PC-3 (cell line): ENCODE data around the gene C11orf91. TPM values are rescaled to one million over a fixed set of nuclear protein-coding genes. Genes with fewer than 3 reads are reported as not detected.
"Not testable (repeated sequence)": the region's sequence is repeated elsewhere in the genome, so short reads cannot be mapped to it uniquely, and the experiment has no call there.

Experiments
- ATAC-seq: fragments of 200-7000 bp; cut with Tn5 transposase; 2 replicates; pipeline ENCODE4 v1.9.1; 2020; ENCODE audit warnings: mild to moderate bottlenecking, moderate library complexity
- BruUV-seq: library from RNA; stranded (reverse); fragments of 400-500 nt; replicated peaks from 2 replicates; lab custom pipeline; 2021; lab: Mats Ljungman, UMichigan
- CTCF ChIA-PET: fragments of 300-600 bp; sonication (Branson Sonifier 250); formaldehyde crosslinking; loops from one replicate; lab custom pipeline; 2022; ENCODE audit warnings: antibody characterized with exemption; lab: Charles Lee
- POLR2A ChIA-PET: fragments of 300-600 bp; sonication (Branson Sonifier 250); formaldehyde crosslinking; loops from one replicate; lab custom pipeline; 2022; ENCODE audit warnings: antibody characterized with exemption; ENCODE audit not compliant: unreplicated experiment; lab: Charles Lee
- DNase-seq: peaks from one replicate; pipeline ENCODE4 v3.0.0-alpha.2; 2015
- H2AFZ ChIP-seq: fragments of 300-600 bp; sonication (generic); 2 replicates; pipeline ENCODE4 v1.6.0; 2016; ENCODE audit warnings: antibody characterized with exemption, low read length
- H3F3A ChIP-seq: fragments of 300-600 bp; sonication (generic); one replicate; pipeline ENCODE4 v1.6.0; 2017; ENCODE audit warnings: antibody characterized with exemption, low read length, control low read depth, mild to moderate bottlenecking; ENCODE audit not compliant: unreplicated experiment
- H3K27ac ChIP-seq: fragments of 300-600 bp; sonication (generic); 2 replicates; pipeline ENCODE4 v1.5.1; 2016; ENCODE audit warnings: mild to moderate bottlenecking, low read length
- H3K27me3 ChIP-seq: fragments of 300-600 bp; sonication (generic); 2 replicates; pipeline ENCODE4 v1.6.1; 2016; ENCODE audit warnings: low read length, mixed read lengths
- H3K36me3 ChIP-seq: fragments of 300-600 bp; sonication (generic); 2 replicates; pipeline ENCODE4 v1.6.1; 2016; ENCODE audit warnings: low read depth, mixed run types, low read length, mixed read lengths
- H3K4me1 ChIP-seq: fragments of 300-600 bp; sonication (generic); 2 replicates; pipeline ENCODE4 v1.5.1; 2016; ENCODE audit warnings: low read length; ENCODE audit not compliant: insufficient read depth
- H3K4me2 ChIP-seq: fragments of 300-600 bp; sonication (generic); 2 replicates; pipeline ENCODE4 v1.6.0; 2016; ENCODE audit warnings: low read length
- H3K4me3 ChIP-seq: fragments of 300-600 bp; sonication (generic); 2 replicates; pipeline ENCODE4 v1.5.1; 2016; ENCODE audit warnings: mild to moderate bottlenecking, low read length, mixed read lengths
- H3K79me2 ChIP-seq: fragments of 300-600 bp; sonication (generic); 2 replicates; pipeline ENCODE4 v1.6.1; 2017; ENCODE audit warnings: low read length, mixed read lengths
- H3K9ac ChIP-seq: fragments of 300-600 bp; sonication (generic); 2 replicates; pipeline ENCODE4 v1.6.0; 2016; ENCODE audit warnings: mild to moderate bottlenecking, low read length
- H3K9me2 ChIP-seq: fragments of 300-600 bp; sonication (generic); replicated peaks from 2 replicates; pipeline ENCODE4 v1.6.1; 2016; ENCODE audit warnings: mixed run types, low read length, mixed read lengths
- H3K9me3 ChIP-seq: fragments of 300-600 bp; sonication (generic); 2 replicates; pipeline ENCODE4 v1.6.1; 2016; ENCODE audit warnings: low read length, mixed read lengths
- H4K20me1 ChIP-seq: fragments of 300-600 bp; sonication (generic); 2 replicates; pipeline ENCODE4 v1.6.1; 2016; ENCODE audit warnings: low read length, mixed read lengths
- EZH2 ChIP-seq: fragments of 300-600 bp; sonication (generic); IDR thresholded peaks from one replicate; pipeline ENCODE4 v1.6.1; 2017; ENCODE audit warnings: antibody characterized with exemption, mild to moderate bottlenecking, low read length; ENCODE audit not compliant: unreplicated experiment
- EZH2phosphoT487 ChIP-seq: fragments of 300-600 bp; sonication (generic); IDR thresholded peaks from 2 replicates; pipeline ENCODE4 v1.6.1; 2018; ENCODE audit warnings: mild to moderate bottlenecking, antibody characterized with exemption, low read length, borderline replicate concordance
- intact Hi-C: fragments of 100-400 bp; cut with micrococcal nuclease; formaldehyde crosslinking; loops from 2 replicates; pipeline ENCODE4 v1.9.0; 2023
- total RNA-seq: library from RNA; depleted of rRNA; stranded (reverse); fragments of >200 nt; gene quantifications from 2 replicates; pipeline ENCODE4 v1.2.3, GENCODE V29; 2014
- TF ChIP-seq, protein P1 (sequence below): fragments of 300-600 bp; sonication (generic); conservative IDR thresholded peaks from 2 replicates; pipeline ENCODE4 v1.5.1; 2017; ENCODE audit warnings: antibody characterized with exemption, low read depth, mild to moderate bottlenecking, low read length

Gene C11orf91
- total RNA-seq, 1 experiment from 2014 or later = not detected

DNA sequence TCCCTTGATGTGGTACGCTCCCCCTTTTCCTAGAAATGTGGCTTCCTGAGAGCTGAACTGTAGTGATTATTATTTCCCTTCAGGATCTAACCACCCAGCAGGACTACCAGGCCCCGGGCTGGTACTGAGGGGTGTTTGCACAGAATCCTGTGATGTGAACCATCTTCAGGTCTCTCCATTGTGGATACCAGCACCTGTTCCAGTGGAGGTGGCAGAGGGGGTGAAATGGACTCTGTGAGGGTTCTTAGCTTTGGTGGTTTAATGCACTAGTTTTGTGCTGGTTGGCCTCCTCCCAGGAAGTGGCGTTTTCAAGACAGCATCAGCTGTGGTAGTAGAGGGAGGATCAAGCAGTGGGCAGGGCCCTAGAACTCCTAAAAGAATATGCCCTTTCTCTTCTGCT, 18.6 kb downstream of the C11orf91 start:
- Histone ChIP-seq H3K36me3 (no peaks in the 10 kb centered on the region), H3K9ac (no peak overlapping the region), H3K79me2 (no peaks in the 10 kb centered on the region), H4K20me1 (no peaks in the 10 kb centered on the region), H3K27ac (no peak overlapping the region), H3K4me3 (no peak overlapping the region), H3K4me2 (no peak overlapping the region), H3K9me2 (no peaks in the 10 kb centered on the region), H2AFZ (no peak overlapping the region), H3K27me3 (no peaks in the 10 kb centered on the region), H3F3A (no peaks in the 10 kb centered on the region), H3K9me3 (no peaks in the 10 kb centered on the region), H3K4me1 (peaks cover 10% of the 10 kb centered on the region; the same call in 1 of the 2 replicates)
- intact Hi-C loops = no loop called here
- ChIA-PET CTCF (no interaction called here), POLR2A (no interaction called here)
- TF ChIP-seq, protein P1, sequence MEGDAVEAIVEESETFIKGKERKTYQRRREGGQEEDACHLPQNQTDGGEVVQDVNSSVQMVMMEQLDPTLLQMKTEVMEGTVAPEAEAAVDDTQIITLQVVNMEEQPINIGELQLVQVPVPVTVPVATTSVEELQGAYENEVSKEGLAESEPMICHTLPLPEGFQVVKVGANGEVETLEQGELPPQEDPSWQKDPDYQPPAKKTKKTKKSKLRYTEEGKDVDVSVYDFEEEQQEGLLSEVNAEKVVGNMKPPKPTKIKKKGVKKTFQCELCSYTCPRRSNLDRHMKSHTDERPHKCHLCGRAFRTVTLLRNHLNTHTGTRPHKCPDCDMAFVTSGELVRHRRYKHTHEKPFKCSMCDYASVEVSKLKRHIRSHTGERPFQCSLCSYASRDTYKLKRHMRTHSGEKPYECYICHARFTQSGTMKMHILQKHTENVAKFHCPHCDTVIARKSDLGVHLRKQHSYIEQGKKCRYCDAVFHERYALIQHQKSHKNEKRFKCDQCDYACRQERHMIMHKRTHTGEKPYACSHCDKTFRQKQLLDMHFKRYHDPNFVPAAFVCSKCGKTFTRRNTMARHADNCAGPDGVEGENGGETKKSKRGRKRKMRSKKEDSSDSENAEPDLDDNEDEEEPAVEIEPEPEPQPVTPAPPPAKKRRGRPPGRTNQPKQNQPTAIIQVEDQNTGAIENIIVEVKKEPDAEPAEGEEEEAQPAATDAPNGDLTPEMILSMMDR = no peak
- TF ChIP-seq EZH2 = no peak
- TF ChIP-seq EZH2phosphoT487 = no peak
- BruUV-seq = no TSS peak
- DNase-seq (no peak), ATAC-seq (no peak)

GRCh38 chr11:33678616-33679015, 22.0 kb downstream of the C11orf91 start:
- H3K4me2 ChIP-seq, H3F3A ChIP-seq, H3K9me2 ChIP-seq, CTCF ChIA-PET, H4K20me1 ChIP-seq, DNase-seq, H3K9ac ChIP-seq, H3K27ac ChIP-seq, H3K79me2 ChIP-seq, H3K4me1 ChIP-seq, POLR2A ChIA-PET, H3K4me3 ChIP-seq, H3K27me3 ChIP-seq, intact Hi-C loops, H3K36me3 ChIP-seq, H2AFZ ChIP-seq, H3K9me3 ChIP-seq, BruUV-seq, ATAC-seq: not testable (repeated sequence)

- ChIA-PET CTCF (no interaction called here), POLR2A (no interaction called here)
- ATAC-seq = no peak
- H3K27ac ChIP-seq = no peak overlapping the region
- no peaks in the 10 kb centered on the region for H3K36me3 ChIP-seq
- intact Hi-C loops = no loop called here
- no peaks in the 10 kb centered on the region for H4K20me1 ChIP-seq
- no TSS peak for BruUV-seq
- no peak for DNase-seq
- no peaks in the 10 kb centered on the region for H3K9me3 ChIP-seq
- H3K4me1 ChIP-seq = peaks cover 6% of the 10 kb centered on the region; the same call in 1 of the 2 replicates
- H3K9ac ChIP-seq = no peak overlapping the region
- no peaks in the 10 kb centered on the region for H3K27me3 ChIP-seq
- H3K9me2 ChIP-seq = no peaks in the 10 kb centered on the region
- no peak overlapping the region for H2AFZ ChIP-seq
- no peak overlapping the region for H3K4me3 ChIP-seq
- H3K79me2 ChIP-seq = no peaks in the 10 kb centered on the region
- H3F3A ChIP-seq = no peaks in the 10 kb centered on the region
- no peak overlapping the region for H3K4me2 ChIP-seq
- TF ChIP-seq EZH2phosphoT487 (no peak), EZH2 (no peak)
- TF ChIP-seq, protein P1 = no peak
Measured at GRCh38 chr11:33674035-33674814, 26.4 kb downstream of the C11orf91 start.
